Activated CD8-positive, alpha-beta memory T cell treated with anti-CD3 and anti-CD28 coated beads for 4 hours (primary cell): ENCODE measurements around the gene ACMSD.

Source experiments
- DNase-seq, 2 donors: peaks; one replicate each; pipeline ENCODE4 v3.0.0-alpha.2; 2020; ENCODE audit warnings: low read depth in 2 of 2

The ACMSD gene

DNA sequence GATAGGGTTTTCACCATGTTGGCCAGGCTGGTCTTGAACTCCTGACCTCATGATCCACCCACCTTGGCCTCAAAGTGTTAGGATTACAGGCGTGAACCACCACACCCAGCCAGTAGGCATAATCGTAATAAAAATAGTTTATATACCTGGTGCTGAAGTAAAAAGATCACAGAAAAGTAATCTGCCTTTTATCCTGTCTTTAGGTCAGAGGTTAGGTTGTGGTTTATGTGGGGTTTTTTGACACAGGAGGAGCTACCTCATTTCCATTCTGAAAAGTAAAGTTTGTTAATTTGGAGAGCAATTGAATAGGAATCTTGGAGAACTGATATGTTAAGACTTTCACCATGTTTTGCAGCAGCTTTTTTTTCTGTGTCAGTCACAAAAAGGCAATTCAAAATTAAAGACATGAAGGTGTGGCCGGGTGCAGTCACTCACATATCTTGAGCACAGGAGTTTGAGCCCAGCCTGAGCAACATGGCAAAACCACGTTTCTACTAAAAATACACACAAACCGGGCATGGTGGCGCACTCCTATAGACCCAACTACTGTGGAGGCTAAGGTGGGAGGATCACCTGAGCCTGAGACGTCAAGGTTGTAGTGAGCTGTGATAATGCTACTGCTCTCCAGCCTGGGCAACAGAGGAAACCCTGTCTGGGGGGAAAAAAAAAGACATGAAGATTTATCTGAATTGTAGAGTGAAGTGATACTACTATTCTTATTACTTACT is 111.7 kb downstream of the ACMSD start:
- DNase-seq, result no peak

DNA sequence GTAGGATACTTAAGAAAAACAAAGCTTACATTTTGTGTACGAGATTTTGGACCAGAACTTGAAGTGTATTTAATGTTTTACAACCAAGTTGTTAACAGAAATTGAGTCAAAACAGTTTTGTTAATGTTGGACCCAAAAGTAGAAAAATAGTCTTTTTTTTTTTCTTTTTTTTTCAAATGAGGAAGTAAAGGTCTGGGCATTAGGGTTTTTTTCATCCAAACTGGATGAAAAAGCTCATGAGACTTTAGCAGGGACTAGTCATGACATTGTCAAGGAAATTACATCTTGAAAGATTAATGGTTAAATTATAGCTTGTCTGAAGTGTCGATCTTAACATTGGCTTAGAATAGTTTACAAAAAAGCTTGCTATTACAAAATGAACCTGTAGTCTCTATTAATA is 112.5 kb downstream of the ACMSD start:
- DNase-seq, result no peak
